B cell (primary cell): ENCODE results near the gene RFXAP. TPM values are rescaled to one million over a fixed set of nuclear protein-coding genes. Genes with fewer than 3 reads are reported as not detected.

Source experiments
- ATAC-seq: fragments of 200-7000 bp; cut with Tn5 transposase; one replicate; pipeline ENCODE4 v1.10.0; 2021; ENCODE audit warnings: low read depth, mild to moderate bottlenecking, moderate number of reproducible peaks, moderate library complexity
- CTCF ChIA-PET: fragments of 350-600 bp; sonication (Branson Sonifier 250); formaldehyde crosslinking; loops from one replicate; lab custom pipeline; 2021; ENCODE audit warnings: antibody characterized with exemption, inconsistent platforms; lab: Charles Lee
- POLR2A ChIA-PET: fragments of 350-600 bp; sonication (Branson Sonifier 250); formaldehyde crosslinking; loops from one replicate; lab custom pipeline; 2021; ENCODE audit warnings: antibody characterized with exemption; lab: Charles Lee
- DNase-seq: peaks from one replicate; pipeline ENCODE4 v3.0.0; 2013
- H2AFZ ChIP-seq: 2 replicates; pipeline ENCODE4 v1.6.1; 2012; ENCODE audit warnings: mild to moderate bottlenecking, low read depth, low read length; ENCODE audit not compliant: insufficient read depth, poor library complexity, severe bottlenecking
- H3K27ac ChIP-seq, 2 donors: 1 replicate in 1 of 2; 2 replicates in 1 of 2; pipeline ENCODE4 v1.5.1; 2012 to 2013; ENCODE audit warnings: low read length in 2 of 2, mild to moderate bottlenecking in 2 of 2, moderate library complexity in 1 of 2
- H3K27me3 ChIP-seq, 4 experiments: fragments of 200-600 bp in 1 of 4; sonication (generic) in 1 of 4; replicated peaks in 1 of 4; 1 replicate in 2 of 4; 2 replicates in 2 of 4; pipeline versions ENCODE4 v1.6.1 to v1.7.0; 2013 to 2016; ENCODE audit warnings: low read length in 3 of 4, mild to moderate bottlenecking in 2 of 4, mixed read lengths in 1 of 4, moderate library complexity in 1 of 4; ENCODE audit not compliant: insufficient read depth in 4 of 4, control insufficient read depth in 3 of 4; ENCODE audit errors: control extremely low read depth in 1 of 4
- H3K36me3 ChIP-seq, 2 experiments: replicated peaks in 1 of 2; 1 replicate in 1 of 2; 2 replicates in 1 of 2; pipeline versions ENCODE4 v1.6.1 to v1.7.1; 2013; ENCODE audit warnings: low read length in 1 of 2; ENCODE audit not compliant: insufficient read depth in 2 of 2, control insufficient read depth in 1 of 2; ENCODE audit errors: control extremely low read depth in 1 of 2, extremely low read depth in 1 of 2
- H3K4me1 ChIP-seq, 2 donors: fragments of 200-600 bp in 1 of 2; sonication (generic) in 1 of 2; 1 replicate in 1 of 2; 2 replicates in 1 of 2; pipeline versions ENCODE4 v1.5.1 to v1.6.1; 2013 to 2017; ENCODE audit warnings: low read length in 2 of 2; ENCODE audit not compliant: control insufficient read depth in 2 of 2, insufficient read depth in 2 of 2
- H3K4me2 ChIP-seq: replicated peaks from 2 replicates; pipeline ENCODE3; 2012; ENCODE audit warnings: mild to moderate bottlenecking, low read depth, low read length; ENCODE audit not compliant: poor library complexity, severe bottlenecking
- H3K4me3 ChIP-seq, 5 experiments: fragments of 200-600 bp in 1 of 5; sonication (generic) in 1 of 5; 1 replicate in 3 of 5; 2 replicates in 2 of 5; pipeline versions ENCODE4 v1.5.1 to v1.7.0; 2011 to 2016; ENCODE audit warnings: low read length in 4 of 5, mild to moderate bottlenecking in 4 of 5, low read depth in 2 of 5, control low read depth in 1 of 5, moderate library complexity in 1 of 5; ENCODE audit not compliant: insufficient read depth in 1 of 5; ENCODE audit errors: control extremely low read depth in 1 of 5, extremely low read depth in 1 of 5
- H3K79me2 ChIP-seq: fragments of 200-600 bp; sonication (generic); one replicate; pipeline ENCODE4 v1.6.0; 2016; ENCODE audit warnings: low read length; ENCODE audit not compliant: control insufficient read depth, insufficient read depth
- H3K9ac ChIP-seq: fragments of 200-600 bp; sonication (generic); 2 replicates; pipeline ENCODE4 v1.6.1; 2017; ENCODE audit warnings: mild to moderate bottlenecking, low read length, moderate library complexity
- H3K9me3 ChIP-seq, 3 donors: one replicate each; pipeline versions ENCODE4 v1.6.1 to v1.7.1; 2013; ENCODE audit warnings: low read length in 2 of 3; ENCODE audit not compliant: control insufficient read depth in 2 of 3, insufficient read depth in 1 of 3; ENCODE audit errors: control extremely low read depth in 1 of 3
- H4K20me1 ChIP-seq: 2 replicates; pipeline ENCODE4 v1.6.0; 2012; ENCODE audit warnings: mild to moderate bottlenecking, low read length; ENCODE audit not compliant: insufficient read depth, control insufficient read depth, poor library complexity, severe bottlenecking
- H3K27ac Mint-ChIP-seq: one replicate; pipeline ENCODE4 v1.8.0; 2021; ENCODE audit warnings: mixed read lengths
- H3K27me3 Mint-ChIP-seq: one replicate; pipeline ENCODE4 v1.8.0; 2021; ENCODE audit warnings: mixed read lengths
- H3K4me1 Mint-ChIP-seq: one replicate; pipeline ENCODE4 v1.8.0; 2021; ENCODE audit warnings: mixed read lengths
- H3K4me3 Mint-ChIP-seq: one replicate; pipeline ENCODE4 v1.8.0; 2021; ENCODE audit warnings: mixed read lengths
- H3K9me3 Mint-ChIP-seq: one replicate; pipeline ENCODE4 v1.8.0; 2022; ENCODE audit warnings: mixed read lengths; ENCODE audit not compliant: insufficient read depth
- CTCF ChIP-seq: fragments of 200-600 bp; IDR thresholded peaks from one replicate; pipeline ENCODE4 v1.8.0; 2022; ENCODE audit warnings: antibody characterized with exemption, mild to moderate bottlenecking
- EZH2 ChIP-seq: IDR thresholded peaks from 2 replicates; pipeline ENCODE4 v1.6.1; 2012; ENCODE audit warnings: borderline replicate concordance, low read depth, mild to moderate bottlenecking, moderate library complexity, low read length; ENCODE audit not compliant: insufficient read depth, poor library complexity, severe bottlenecking
- WGBS: methylation state at CpG from one replicate; pipeline ENCODE4 v1.1.5; 2013; ENCODE audit warnings: missing lambda C conversion rate; ENCODE audit not compliant: insufficient coverage; 5-methylcytosine and 5-hydroxymethylcytosine counted together
- intact Hi-C: fragments of 100-400 bp; cut with micrococcal nuclease; formaldehyde crosslinking; loops from one replicate; pipeline ENCODE4 v1.10.0; 2022
- polyA plus RNA-seq: library from polyadenylated mRNA; depleted of rRNA; stranded (reverse); fragments of >200 nt; gene quantifications from 2 replicates; pipeline ENCODE4 v1.2.3, GENCODE V29; 2012
- total RNA-seq, 2 donors: library from RNA; stranded (reverse); fragments of 120-200 nt in 1 of 2; gene quantifications; 1 replicate in 1 of 2; 2 replicates in 1 of 2; pipeline versions ENCODE4 v1.2.3 to v1.2.4, GENCODE V29; 2013 to 2022

RFXAP gene
- total and polyA plus RNA-seq, 2 donors (not counting 1 experiment from before 2014, with no cell fraction given) = 6.6 to 13.5 TPM

DNA sequence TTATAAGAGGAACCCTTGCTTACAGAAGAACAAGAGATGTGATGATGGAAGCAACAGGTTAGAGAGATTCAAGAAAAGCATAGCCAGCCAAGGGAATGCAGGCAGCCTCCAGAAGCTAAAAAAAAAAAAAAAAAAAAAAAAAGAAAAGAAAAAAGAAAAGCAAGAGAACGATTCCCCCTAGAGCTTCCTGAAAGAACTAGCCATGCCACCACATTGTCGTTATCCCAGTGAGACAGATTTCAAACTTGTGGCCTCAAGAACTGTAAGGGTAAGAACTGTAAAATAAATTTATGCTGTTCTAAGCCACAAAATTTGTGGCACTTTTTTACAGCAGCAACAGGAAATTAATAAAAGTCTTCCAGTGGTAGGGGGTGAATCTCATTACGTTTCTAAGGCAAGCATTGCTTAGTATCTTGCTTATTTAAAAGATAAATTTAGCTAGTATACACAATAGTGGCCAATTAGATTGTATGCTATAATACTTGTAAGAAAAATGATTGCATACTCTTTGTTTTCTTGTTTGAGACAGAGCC is 21.8 kb downstream of the RFXAP start:
- H3K4me3 ChIP-seq = no peak overlapping the region
- Mint-ChIP-seq H3K27ac (no peak overlapping the region), H3K27me3 (no peaks in the 10 kb centered on the region), H3K9me3 (no peaks in the 10 kb centered on the region), H3K4me1 (no peaks in the 10 kb centered on the region), H3K4me3 (no peak overlapping the region)
- H3K27ac ChIP-seq = no peak overlapping the region
- no peaks in the 10 kb centered on the region for H3K79me2 ChIP-seq
- TF ChIP-seq CTCF (no peak), EZH2 (no peak)
- no peak for DNase-seq
- no peaks in the 10 kb centered on the region for H3K27me3 ChIP-seq
- ChIA-PET POLR2A (no interaction called here), CTCF (interaction anchor here (1.2 to 1.6 kb wide), 3 partner anchors 103 to 388 kb away, joined by 3 to 4 read pairs (median 3); no protein-coding TSS in a partner anchor)
- intact Hi-C loops = loop anchor here (2.0 kb wide), 1 partner anchor 420 kb away; no protein-coding TSS in a partner anchor
- no peaks in the 10 kb centered on the region for H3K36me3 ChIP-seq
- no peak overlapping the region for H2AFZ ChIP-seq
- H4K20me1 ChIP-seq = no peaks in the 10 kb centered on the region
- no peak overlapping the region for H3K4me2 ChIP-seq
- H3K4me1 ChIP-seq = no peaks in the 10 kb centered on the region
- no peaks in the 10 kb centered on the region for H3K9me3 ChIP-seq
- ATAC-seq = no peak
- no peak overlapping the region for H3K9ac ChIP-seq
- WGBS = no CpG with 5 or more reads among the region's 3 CpGs

DNA sequence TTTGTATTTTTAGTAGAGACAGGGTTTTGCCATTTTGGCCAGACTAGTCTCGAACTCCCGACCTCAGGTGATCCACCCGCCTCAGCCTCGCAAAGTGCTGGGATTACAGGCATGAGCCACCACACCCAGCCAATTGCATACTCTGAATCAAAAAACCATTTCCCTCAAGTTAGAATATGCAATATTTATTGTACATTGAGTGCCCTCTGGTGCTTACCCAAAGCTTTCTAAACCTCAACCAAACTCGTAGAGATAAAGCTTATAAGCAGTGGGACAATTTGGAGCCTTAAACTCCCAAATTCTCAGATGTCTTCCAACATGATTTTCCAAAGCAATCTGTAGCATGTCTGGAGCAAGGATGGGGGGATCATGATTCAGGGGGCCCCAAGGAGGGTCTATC is 22.4 kb downstream of the RFXAP start:
- no peak overlapping the region for H3K27ac Mint-ChIP-seq
- intact Hi-C loops = loop anchor here (2.0 kb wide), 1 partner anchor 421 kb away; no protein-coding TSS in a partner anchor
- H3K27me3 Mint-ChIP-seq = no peaks in the 10 kb centered on the region

More for the DNA sequence above, 22.4 kb downstream of the RFXAP start:
- Mint-ChIP-seq H3K4me3 (no peak overlapping the region), H3K9me3 (no peaks in the 10 kb centered on the region), H3K4me1 (no peaks in the 10 kb centered on the region)
- ChIA-PET POLR2A (no interaction called here), CTCF (interaction anchor here (0.8 to 1.6 kb wide), 4 partner anchors 103 to 422 kb away, joined by 3 to 4 read pairs (median 3); no protein-coding TSS in a partner anchor)
- H3K27me3 ChIP-seq = no peaks in the 10 kb centered on the region
- no peak overlapping the region for H3K4me2 ChIP-seq
- ATAC-seq (no peak), DNase-seq (no peak)
- 88% methylated on average over 4 of the region's 5 CpGs for WGBS
- no peak overlapping the region for H3K27ac ChIP-seq
- no peaks in the 10 kb centered on the region for H3K79me2 ChIP-seq
- no peaks in the 10 kb centered on the region for H3K4me1 ChIP-seq
- TF ChIP-seq EZH2 = no peak
- TF ChIP-seq CTCF = no peak
- no peaks in the 10 kb centered on the region for H3K36me3 ChIP-seq
- no peak overlapping the region for H3K9ac ChIP-seq
- H4K20me1 ChIP-seq = no peaks in the 10 kb centered on the region
- H2AFZ ChIP-seq = no peak overlapping the region
- H3K4me3 ChIP-seq = no peak overlapping the region
- H3K9me3 ChIP-seq = no peaks in the 10 kb centered on the region
